ENCODE results near the gene TOP2B. TPM values are rescaled to one million over a fixed set of nuclear protein-coding genes. Genes with fewer than 3 reads are reported as not detected.

TOP2B gene
- total RNA-seq, 1 donor from 2014 or later = 104 TPM

- DNase-seq (ENCODE audit: low read depth) = no peak
- no peaks in the 10 kb centered on the region for H3K36me3 ChIP-seq (ENCODE audit: control insufficient read depth, insufficient read depth, low read length)
- H3K27me3 ChIP-seq (ENCODE audit: control insufficient read depth, insufficient read depth, low read length) = no peaks in the 10 kb centered on the region
- H3K4me3 ChIP-seq (ENCODE audit: low read depth, low read length) = no peak overlapping the region
- TF ChIP-seq, protein P1, sequence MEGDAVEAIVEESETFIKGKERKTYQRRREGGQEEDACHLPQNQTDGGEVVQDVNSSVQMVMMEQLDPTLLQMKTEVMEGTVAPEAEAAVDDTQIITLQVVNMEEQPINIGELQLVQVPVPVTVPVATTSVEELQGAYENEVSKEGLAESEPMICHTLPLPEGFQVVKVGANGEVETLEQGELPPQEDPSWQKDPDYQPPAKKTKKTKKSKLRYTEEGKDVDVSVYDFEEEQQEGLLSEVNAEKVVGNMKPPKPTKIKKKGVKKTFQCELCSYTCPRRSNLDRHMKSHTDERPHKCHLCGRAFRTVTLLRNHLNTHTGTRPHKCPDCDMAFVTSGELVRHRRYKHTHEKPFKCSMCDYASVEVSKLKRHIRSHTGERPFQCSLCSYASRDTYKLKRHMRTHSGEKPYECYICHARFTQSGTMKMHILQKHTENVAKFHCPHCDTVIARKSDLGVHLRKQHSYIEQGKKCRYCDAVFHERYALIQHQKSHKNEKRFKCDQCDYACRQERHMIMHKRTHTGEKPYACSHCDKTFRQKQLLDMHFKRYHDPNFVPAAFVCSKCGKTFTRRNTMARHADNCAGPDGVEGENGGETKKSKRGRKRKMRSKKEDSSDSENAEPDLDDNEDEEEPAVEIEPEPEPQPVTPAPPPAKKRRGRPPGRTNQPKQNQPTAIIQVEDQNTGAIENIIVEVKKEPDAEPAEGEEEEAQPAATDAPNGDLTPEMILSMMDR (IDR thresholded peaks at IDR 0.05; ENCODE audit: insufficient read depth, low read length, poor library complexity, severe bottlenecking) = no peak
Observed at GRCh38 chr3:25706213-25706612, 41.5 kb upstream of the TOP2B start.

GRCh38 chr3:25697553-25697952, 32.8 kb upstream of the TOP2B start:
- no peak for DNase-seq (ENCODE audit: low read depth)
- TF ChIP-seq, protein P1 (IDR thresholded peaks at IDR 0.05; ENCODE audit: insufficient read depth, low read length, poor library complexity, severe bottlenecking) = no peak
- Histone ChIP-seq H3K27me3 (ENCODE audit: control insufficient read depth, insufficient read depth, low read length) (no peaks in the 10 kb centered on the region), H3K36me3 (ENCODE audit: control insufficient read depth, insufficient read depth, low read length) (no peaks in the 10 kb centered on the region), H3K4me3 (ENCODE audit: low read depth, low read length) (no peak overlapping the region)

GRCh38 chr3:25695731-25696420, 31.2 kb upstream of the TOP2B start:
- TF ChIP-seq, protein P1 (IDR thresholded peaks at IDR 0.05; ENCODE audit: insufficient read depth, low read length, poor library complexity, severe bottlenecking) = no peak
- DNase-seq (ENCODE audit: low read depth) = no peak

GRCh38 chr3:25693238-25693637, 28.5 kb upstream of the TOP2B start:
- no peak overlapping the region for H3K4me3 ChIP-seq (ENCODE audit: low read depth, low read length)
- DNase-seq (ENCODE audit: low read depth) = no peak
- TF ChIP-seq, protein P1 (IDR thresholded peaks at IDR 0.05; ENCODE audit: insufficient read depth, low read length, poor library complexity, severe bottlenecking) = no peak
- H3K36me3 ChIP-seq (ENCODE audit: control insufficient read depth, insufficient read depth, low read length) = no peaks in the 10 kb centered on the region
- no peaks in the 10 kb centered on the region for H3K27me3 ChIP-seq (ENCODE audit: control insufficient read depth, insufficient read depth, low read length)

More at GRCh38 chr3:25695731-25696420, 31.2 kb upstream of the TOP2B start:
- no peaks in the 10 kb centered on the region for H3K36me3 ChIP-seq (ENCODE audit: control insufficient read depth, insufficient read depth, low read length)
- no peaks in the 10 kb centered on the region for H3K27me3 ChIP-seq (ENCODE audit: control insufficient read depth, insufficient read depth, low read length)
- H3K4me3 ChIP-seq (ENCODE audit: low read depth, low read length) = no peak overlapping the region

GRCh38 chr3:25692341-25692740, 27.6 kb upstream of the TOP2B start:
- TF ChIP-seq, protein P1 (IDR thresholded peaks at IDR 0.05; ENCODE audit: insufficient read depth, low read length, poor library complexity, severe bottlenecking) = no peak
- no peak overlapping the region for H3K4me3 ChIP-seq (ENCODE audit: low read depth, low read length)
- no peaks in the 10 kb centered on the region for H3K36me3 ChIP-seq (ENCODE audit: control insufficient read depth, insufficient read depth, low read length)
- H3K27me3 ChIP-seq (ENCODE audit: control insufficient read depth, insufficient read depth, low read length) = no peaks in the 10 kb centered on the region
- DNase-seq (ENCODE audit: low read depth) = no peak

All from kidney epithelial cell (primary cell).